HepG2 (cell line): Measurements from ENCODE around the gene CCNYL1. TPM values are rescaled to one million over a fixed set of nuclear protein-coding genes. Genes with fewer than 3 reads are reported as not detected.
A peak's percentile ranks its signal among the peaks of the same experiment; 100 is the strongest.

Experiments
- AKNA ChIP-seq: sonication (generic); formaldehyde crosslinking; IDR thresholded peaks from 2 replicates; pipeline ENCODE4 v1.4.0; 2020; ENCODE audit warnings: missing genetic modification reagents, borderline replicate concordance
- ARNTL ChIP-seq: sonication (generic); formaldehyde crosslinking; IDR thresholded peaks from 2 replicates; pipeline ENCODE4 v1.4.0; 2020; ENCODE audit warnings: mild to moderate bottlenecking, missing genetic modification reagents
- CC2D1A ChIP-seq: sonication (generic); formaldehyde crosslinking; IDR thresholded peaks from 2 replicates; pipeline ENCODE4 v1.8.1; 2023; ENCODE audit warnings: mild to moderate bottlenecking, missing genetic modification reagents
- CCAR2 ChIP-seq: fragments of 200-400 bp; formaldehyde crosslinking; optimal IDR thresholded peaks from 2 replicates; pipeline ENCODE3; 2018; ENCODE audit warnings: low read depth, mild to moderate bottlenecking, low read length, moderate library complexity
- FOSL1 ChIP-seq: sonication (generic); formaldehyde crosslinking; IDR thresholded peaks from 2 replicates; pipeline ENCODE4 v1.9.0; 2021; ENCODE audit warnings: missing genetic modification reagents, borderline replicate concordance
- HBP1 ChIP-seq: IDR thresholded peaks from 2 replicates; pipeline ENCODE4 v1.6.1; 2016; ENCODE audit warnings: low read depth, control low read depth
- HDAC1 ChIP-seq: sonication (generic); formaldehyde crosslinking; IDR thresholded peaks from 2 replicates; pipeline ENCODE4 v1.5.1; 2020; ENCODE audit warnings: mild to moderate bottlenecking, missing genetic modification reagents
- HOXA5 ChIP-seq: sonication (generic); formaldehyde crosslinking; IDR thresholded peaks from 2 replicates; pipeline ENCODE4 v1.4.0; 2020; ENCODE audit warnings: missing genetic modification reagents
- HOXA9 ChIP-seq: sonication (generic); formaldehyde crosslinking; IDR thresholded peaks from 2 replicates; pipeline ENCODE4 v1.8.1; 2022; ENCODE audit warnings: missing genetic modification reagents, mild to moderate bottlenecking, moderate library complexity, borderline replicate concordance
- JDP2 ChIP-seq: sonication (generic); formaldehyde crosslinking; IDR thresholded peaks from 2 replicates; pipeline ENCODE4 v1.8.1; 2022; ENCODE audit warnings: missing genetic modification reagents, borderline replicate concordance
- PHF8 ChIP-seq: sonication (generic); formaldehyde crosslinking; IDR thresholded peaks from 2 replicates; pipeline ENCODE4 v1.5.0; 2020; ENCODE audit warnings: missing genetic modification reagents
- POGZ ChIP-seq: sonication (generic); formaldehyde crosslinking; IDR thresholded peaks from 2 replicates; pipeline ENCODE4 v1.4.0; 2020; ENCODE audit warnings: mild to moderate bottlenecking, missing genetic modification reagents
- RAD51 ChIP-seq: fragments of 450-650 bp; IDR thresholded peaks from 2 replicates; pipeline ENCODE4 v1.6.1; 2016; ENCODE audit warnings: borderline replicate concordance
- SALL1 ChIP-seq: sonication (generic); formaldehyde crosslinking; IDR thresholded peaks from 2 replicates; pipeline ENCODE4 v1.8.0; 2022; ENCODE audit warnings: mild to moderate bottlenecking, missing genetic modification reagents
- SETDB1 ChIP-seq: sonication (generic); formaldehyde crosslinking; IDR thresholded peaks from 2 replicates; pipeline ENCODE4 v1.5.1; 2020; ENCODE audit warnings: missing genetic modification reagents, mild to moderate bottlenecking, borderline replicate concordance
- SRF ChIP-seq: IDR thresholded peaks from 2 replicates; pipeline ENCODE4 v1.6.1; 2011; ENCODE audit warnings: mild to moderate bottlenecking, low read depth, low read length, moderate library complexity
- ZBTB26 ChIP-seq: IDR thresholded peaks from 2 replicates; pipeline ENCODE4 v1.6.1; 2016; ENCODE audit warnings: missing compliant biosample characterization, missing genetic modification reagents, borderline replicate concordance
- ZBTB37 ChIP-seq: sonication (generic); formaldehyde crosslinking; IDR thresholded peaks from 2 replicates; pipeline ENCODE4 v1.4.0; 2020; ENCODE audit warnings: mild to moderate bottlenecking, missing genetic modification reagents
- ZFP82 ChIP-seq: sonication (generic); formaldehyde crosslinking; IDR thresholded peaks from 2 replicates; pipeline ENCODE4 v1.5.1; 2020; ENCODE audit warnings: mild to moderate bottlenecking, missing genetic modification reagents, borderline replicate concordance
- ZNF264 ChIP-seq: sonication (generic); formaldehyde crosslinking; IDR thresholded peaks from 2 replicates; pipeline ENCODE4 v1.4.0; 2020; ENCODE audit warnings: missing genetic modification reagents
- ZNF432 ChIP-seq: sonication (generic); formaldehyde crosslinking; IDR thresholded peaks from 2 replicates; pipeline ENCODE4 v1.5.0; 2020; ENCODE audit warnings: missing genetic modification reagents, mild to moderate bottlenecking, borderline replicate concordance
- polyA plus RNA-seq, 8 experiments: library from polyadenylated mRNA; depleted of rRNA in 3 of 8; stranded (reverse) in 7 of 8; unstranded in 1 of 8; fragments of >200 nt; fragmentation: Illumina TruSeq in 4 of 8; extraction: Trizol in 4 of 8; gene quantifications; 2 replicates each; pipeline versions ENCODE4 v1.2.1 to v1.2.3, GENCODE V29; 2011 to 2016; ENCODE audit warnings: low read depth in 4 of 8, missing spikeins in 1 of 8, mixed read lengths in 1 of 8; ENCODE audit not compliant: insufficient read depth in 1 of 8
- total RNA-seq, 5 experiments: library from RNA; depleted of rRNA; stranded (reverse); fragments of >200 nt; fragmentation: Illumina TruSeq; extraction: Trizol; gene quantifications; 2 replicates each; pipeline ENCODE4 v1.2.3, GENCODE V29; 2016; ENCODE audit warnings: low read depth in 1 of 5

The CCNYL1 gene
- total and polyA plus RNA-seq, 2 of the 13 experiments (the other 11 are each of a cell fraction or from before 2014, with no cell fraction given) = 12.5 to 16.2 TPM

GRCh38 chr2:207796585-207797350, 85.3 kb downstream of the CCNYL1 start (continued):
- TF ChIP-seq SETDB1 (no peak), HOXA5 (CRISPR knock-in tag) (no peak; the same call in 1 of the 2 replicates), ZNF432 (CRISPR knock-in tag) (no peak), AKNA (CRISPR knock-in tag) (no peak), POGZ (CRISPR knock-in tag) (no peak; the same call in 1 of the 2 replicates), FOSL1 (peak; percentile 24; the same call in 1 of the 2 replicates), PHF8 (peak; percentile 62), HOXA9 (CRISPR knock-in tag) (no peak), ZBTB37 (no peak), CCAR2 (no peak), ZFP82 (no peak; the same call in 1 of the 2 replicates), HBP1 (no peak), ZNF264 (CRISPR knock-in tag) (peak; percentile 65; the same call in 1 of the 2 replicates), ARNTL (CRISPR knock-in tag) (no peak; the same call in 1 of the 2 replicates), JDP2 (CRISPR knock-in tag) (no peak), RAD51 (no peak), SALL1 (CRISPR knock-in tag) (peak; percentile 42; the same call in 1 of the 2 replicates), SRF (no peak; the same call in 1 of the 2 replicates), CC2D1A (CRISPR knock-in tag) (no peak), ZBTB26 (CRISPR knock-in tag) (no peak), HDAC1 (peak; percentile 51)
